Fibroblast of lung (primary cell): ENCODE measurements around the gene PTPRM. TPM values are rescaled to one million over a fixed set of nuclear protein-coding genes. Genes with fewer than 3 reads are reported as not detected.

Source experiments
- DNase-seq, 2 donors: peaks; one replicate each; pipeline versions ENCODE4 v3.0.0 to v3.0.0-alpha.2; 2010; ENCODE audit warnings: low read depth in 2 of 2
- H2AFZ ChIP-seq: 2 replicates; pipeline ENCODE4 v1.5.1; 2012; ENCODE audit warnings: low read length, control low read depth, inconsistent platforms
- H3K27ac ChIP-seq: 2 replicates; pipeline ENCODE4 v1.5.1; 2011; ENCODE audit warnings: low read length, control low read depth; ENCODE audit not compliant: insufficient read depth
- H3K27me3 ChIP-seq: 2 replicates; pipeline ENCODE4 v1.5.1; 2011; ENCODE audit warnings: mild to moderate bottlenecking, low read length; ENCODE audit not compliant: control insufficient read depth, insufficient read depth
- H3K36me3 ChIP-seq: 2 replicates; pipeline ENCODE4 v1.5.1; 2011; ENCODE audit warnings: low read length; ENCODE audit not compliant: control insufficient read depth, insufficient read depth
- H3K4me1 ChIP-seq: 2 replicates; pipeline ENCODE4 v1.5.1; 2011; ENCODE audit warnings: low read length; ENCODE audit not compliant: control insufficient read depth, insufficient read depth; ENCODE audit errors: extremely low read depth
- H3K4me2 ChIP-seq: 2 replicates; pipeline ENCODE4 v1.5.1; 2011; ENCODE audit warnings: low read length, control low read depth; ENCODE audit not compliant: insufficient read depth; ENCODE audit errors: extremely low read depth
- H3K4me3 ChIP-seq, 4 experiments: fragments of 200-600 bp in 1 of 4; sonication (generic) in 1 of 4; replicated peaks in 1 of 4; 2 replicates each; pipeline ENCODE4 v1.5.1; 2011 to 2016; ENCODE audit warnings: low read length in 4 of 4, low read depth in 3 of 4, mild to moderate bottlenecking in 3 of 4, control low read depth in 2 of 4, inconsistent platforms in 1 of 4, mixed read lengths in 1 of 4; ENCODE audit not compliant: insufficient read depth in 1 of 4; ENCODE audit errors: control extremely low read depth in 1 of 4
- H3K79me2 ChIP-seq: 2 replicates; pipeline ENCODE4 v1.5.1; 2012; ENCODE audit warnings: mild to moderate bottlenecking, low read length, inconsistent platforms; ENCODE audit not compliant: control insufficient read depth, insufficient read depth
- H3K9ac ChIP-seq: 2 replicates; pipeline ENCODE4 v1.5.1; 2011; ENCODE audit warnings: mild to moderate bottlenecking, low read length, control low read depth; ENCODE audit not compliant: insufficient read depth
- H3K9me3 ChIP-seq: 2 replicates; pipeline ENCODE4 v1.5.1; 2012; ENCODE audit warnings: low read depth, low read length; ENCODE audit not compliant: control insufficient read depth, insufficient read depth
- H4K20me1 ChIP-seq: 2 replicates; pipeline ENCODE4 v1.5.1; 2011; ENCODE audit warnings: low read length; ENCODE audit not compliant: control insufficient read depth, insufficient read depth; ENCODE audit errors: extremely low read depth
- EZH2 ChIP-seq: IDR thresholded peaks from 2 replicates; pipeline ENCODE4 v1.5.1; 2012; ENCODE audit warnings: low read length, control low read depth, mild to moderate bottlenecking; ENCODE audit errors: missing control alignments
- polyA plus RNA-seq, 2 donors: library from polyadenylated mRNA; depleted of rRNA in 1 of 2; stranded (reverse) in 1 of 2; unstranded in 1 of 2; fragments of >200 nt; gene quantifications; 2 replicates each; pipeline ENCODE4 v1.2.1, GENCODE V29; 2011 to 2012; ENCODE audit warnings: missing spikeins in 1 of 2
- total RNA-seq: library from RNA; depleted of rRNA; stranded (reverse); fragments of >200 nt; gene quantifications from 2 replicates; pipeline ENCODE4 v1.2.1, GENCODE V29; 2014
- TF ChIP-seq, protein P1 (sequence below), 2 donors: IDR thresholded peaks in 1 of 2; conservative IDR thresholded peaks in 1 of 2; 1 replicate in 1 of 2; 2 replicates in 1 of 2; pipeline ENCODE4 v1.5.1; 2011 to 2012; ENCODE audit warnings: low read length in 2 of 2, control low read depth in 1 of 2, inconsistent platforms in 1 of 2, low read depth in 1 of 2, mild to moderate bottlenecking in 1 of 2

Gene PTPRM
- total and polyA plus RNA-seq, 2 donors (not counting 1 experiment from before 2014, with no cell fraction given) = 86.6 to 87.0 TPM

DNA sequence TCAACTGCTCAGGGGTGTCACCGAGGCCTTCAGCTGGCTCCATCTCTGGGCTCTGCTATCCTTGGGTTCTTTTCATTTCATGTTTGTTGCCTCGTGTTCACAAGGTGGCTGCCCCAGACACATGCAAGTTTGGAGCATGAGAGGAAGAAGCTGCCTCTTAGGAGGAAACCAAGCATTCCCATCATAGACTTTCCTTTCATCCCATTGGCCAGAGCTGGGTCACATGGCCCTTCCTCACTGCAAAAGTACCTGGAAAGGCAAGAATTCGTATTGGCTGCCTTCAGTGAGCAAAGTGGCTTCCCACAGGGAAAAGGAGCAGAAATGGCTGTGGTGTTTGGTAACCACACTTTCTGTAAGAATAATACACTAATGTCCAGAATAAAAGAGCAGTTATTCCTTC is 886.4 kb downstream of the PTPRM start:
- no peaks in the 10 kb centered on the region for H4K20me1 ChIP-seq
- no peaks in the 10 kb centered on the region for H3K36me3 ChIP-seq
- H3K9me3 ChIP-seq = no peaks in the 10 kb centered on the region
- H3K9ac ChIP-seq = no peak overlapping the region
- no peak for DNase-seq
- no peak overlapping the region for H3K27ac ChIP-seq
- no peak for TF ChIP-seq EZH2
- TF ChIP-seq, protein P1, sequence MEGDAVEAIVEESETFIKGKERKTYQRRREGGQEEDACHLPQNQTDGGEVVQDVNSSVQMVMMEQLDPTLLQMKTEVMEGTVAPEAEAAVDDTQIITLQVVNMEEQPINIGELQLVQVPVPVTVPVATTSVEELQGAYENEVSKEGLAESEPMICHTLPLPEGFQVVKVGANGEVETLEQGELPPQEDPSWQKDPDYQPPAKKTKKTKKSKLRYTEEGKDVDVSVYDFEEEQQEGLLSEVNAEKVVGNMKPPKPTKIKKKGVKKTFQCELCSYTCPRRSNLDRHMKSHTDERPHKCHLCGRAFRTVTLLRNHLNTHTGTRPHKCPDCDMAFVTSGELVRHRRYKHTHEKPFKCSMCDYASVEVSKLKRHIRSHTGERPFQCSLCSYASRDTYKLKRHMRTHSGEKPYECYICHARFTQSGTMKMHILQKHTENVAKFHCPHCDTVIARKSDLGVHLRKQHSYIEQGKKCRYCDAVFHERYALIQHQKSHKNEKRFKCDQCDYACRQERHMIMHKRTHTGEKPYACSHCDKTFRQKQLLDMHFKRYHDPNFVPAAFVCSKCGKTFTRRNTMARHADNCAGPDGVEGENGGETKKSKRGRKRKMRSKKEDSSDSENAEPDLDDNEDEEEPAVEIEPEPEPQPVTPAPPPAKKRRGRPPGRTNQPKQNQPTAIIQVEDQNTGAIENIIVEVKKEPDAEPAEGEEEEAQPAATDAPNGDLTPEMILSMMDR (conservative IDR thresholded peaks at IDR 0.05 in 1 of 2, IDR thresholded peaks at IDR 0.05 in 1 of 2; ENCODE audit: low read depth in 1 of 2, low read length in 2 of 2) = no peak
- H3K27me3 ChIP-seq = no peaks in the 10 kb centered on the region
- H3K4me2 ChIP-seq = no peak overlapping the region
- no peaks in the 10 kb centered on the region for H3K79me2 ChIP-seq
- H3K4me1 ChIP-seq = no peaks in the 10 kb centered on the region
- no peak overlapping the region for H3K4me3 ChIP-seq
- H2AFZ ChIP-seq = no peak overlapping the region

DNA sequence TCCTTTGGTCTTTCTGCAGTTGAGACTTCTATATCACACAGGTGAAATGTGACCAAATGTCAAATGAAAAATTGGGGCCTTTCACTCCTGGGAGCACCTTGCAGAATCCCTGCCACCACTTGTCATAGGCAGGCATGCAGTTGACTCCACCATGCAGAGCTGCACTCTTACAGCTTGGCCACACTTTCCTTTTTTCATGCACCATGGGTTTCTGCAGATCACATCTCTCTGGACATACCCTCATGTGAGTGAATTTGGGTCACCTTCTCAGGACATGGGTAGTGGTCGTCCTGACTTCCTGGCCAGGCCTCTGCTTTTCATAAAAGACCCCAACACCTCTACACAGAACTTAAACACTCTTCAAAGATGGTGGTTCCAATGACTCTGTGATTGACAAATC is 887.0 kb downstream of the PTPRM start:
- DNase-seq = no peak
- no peak overlapping the region for H2AFZ ChIP-seq
- H3K27me3 ChIP-seq = no peaks in the 10 kb centered on the region
- no peaks in the 10 kb centered on the region for H3K36me3 ChIP-seq
- no peak overlapping the region for H3K4me3 ChIP-seq
- no peak for TF ChIP-seq EZH2
- TF ChIP-seq, protein P1 (conservative IDR thresholded peaks at IDR 0.05 in 1 of 2, IDR thresholded peaks at IDR 0.05 in 1 of 2; ENCODE audit: low read depth in 1 of 2, low read length in 2 of 2) = no peak
- H3K9ac ChIP-seq = no peak overlapping the region
- no peaks in the 10 kb centered on the region for H3K9me3 ChIP-seq
- H3K4me1 ChIP-seq = no peaks in the 10 kb centered on the region
- no peak overlapping the region for H3K4me2 ChIP-seq
- H4K20me1 ChIP-seq = no peaks in the 10 kb centered on the region
- no peaks in the 10 kb centered on the region for H3K79me2 ChIP-seq
- no peak overlapping the region for H3K27ac ChIP-seq

DNA sequence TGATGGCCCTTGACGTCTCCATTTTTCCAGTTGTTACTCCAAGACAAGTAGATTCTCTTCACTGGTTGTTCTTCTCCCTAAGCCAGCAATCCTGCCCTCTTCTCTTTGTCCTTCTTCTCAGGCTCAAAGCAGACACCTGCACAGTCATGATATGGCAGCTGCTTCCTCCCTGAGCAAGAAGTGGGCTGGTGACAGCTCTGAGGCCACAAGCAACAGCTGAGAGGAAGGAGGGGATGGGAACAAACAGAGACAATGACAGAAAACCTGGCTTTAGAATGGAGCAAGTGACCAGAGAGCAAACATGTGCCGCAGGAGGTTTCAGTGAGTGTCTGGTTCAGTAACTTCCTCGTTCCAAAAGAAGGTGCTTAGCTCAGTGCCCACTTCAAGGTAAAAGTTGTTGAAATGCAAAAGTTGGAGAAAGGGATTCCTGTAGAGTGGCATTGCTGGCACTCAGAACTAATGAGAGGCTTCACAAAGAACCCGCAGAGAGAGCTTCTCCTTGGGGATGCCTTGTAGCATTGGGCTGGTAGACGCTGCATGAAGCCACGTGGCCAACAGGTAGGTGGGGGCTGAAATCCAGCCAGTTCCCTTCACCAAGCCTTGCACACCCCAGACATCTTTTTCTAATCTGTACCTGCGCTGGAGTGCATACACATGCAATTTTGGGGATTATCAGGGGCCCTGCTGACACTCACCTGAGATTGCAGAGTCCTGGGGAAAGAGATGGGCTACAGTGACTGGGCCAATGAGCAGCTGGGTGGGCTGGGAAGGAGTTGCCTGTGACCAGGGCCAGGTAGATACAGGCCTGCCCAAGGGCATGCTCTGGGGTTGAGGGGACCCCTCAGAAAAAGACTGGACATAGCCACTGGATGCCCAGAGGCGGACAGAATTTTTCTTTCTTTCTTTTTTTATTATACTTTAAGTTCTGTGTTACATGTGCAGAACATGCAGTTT is 888.8 kb downstream of the PTPRM start:
- no peaks in the 10 kb centered on the region for H4K20me1 ChIP-seq
- no peak overlapping the region for H3K9ac ChIP-seq
- H3K79me2 ChIP-seq = no peaks in the 10 kb centered on the region
- no peak for DNase-seq
- no peaks in the 10 kb centered on the region for H3K36me3 ChIP-seq
- H2AFZ ChIP-seq = no peak overlapping the region
- no peaks in the 10 kb centered on the region for H3K27me3 ChIP-seq
- H3K27ac ChIP-seq = no peak overlapping the region
- no peak for TF ChIP-seq EZH2
- TF ChIP-seq, protein P1 (conservative IDR thresholded peaks at IDR 0.05 in 1 of 2, IDR thresholded peaks at IDR 0.05 in 1 of 2; ENCODE audit: low read depth in 1 of 2, low read length in 2 of 2) = no peak
- H3K4me2 ChIP-seq = no peak overlapping the region
- no peaks in the 10 kb centered on the region for H3K9me3 ChIP-seq
- no peak overlapping the region for H3K4me3 ChIP-seq
- no peaks in the 10 kb centered on the region for H3K4me1 ChIP-seq
